ENCODE measurements around the gene ACMSD. TPM values are rescaled to one million over a fixed set of nuclear protein-coding genes. Genes with fewer than 3 reads are reported as not detected.
"Not testable (repeated sequence)": the region's sequence is repeated elsewhere in the genome, so short reads cannot be mapped to it uniquely, and the experiment has no call there.

Gene ACMSD
- 0.34 TPM for polyA plus RNA-seq (ENCODE audit: insufficient read length)

DNA sequence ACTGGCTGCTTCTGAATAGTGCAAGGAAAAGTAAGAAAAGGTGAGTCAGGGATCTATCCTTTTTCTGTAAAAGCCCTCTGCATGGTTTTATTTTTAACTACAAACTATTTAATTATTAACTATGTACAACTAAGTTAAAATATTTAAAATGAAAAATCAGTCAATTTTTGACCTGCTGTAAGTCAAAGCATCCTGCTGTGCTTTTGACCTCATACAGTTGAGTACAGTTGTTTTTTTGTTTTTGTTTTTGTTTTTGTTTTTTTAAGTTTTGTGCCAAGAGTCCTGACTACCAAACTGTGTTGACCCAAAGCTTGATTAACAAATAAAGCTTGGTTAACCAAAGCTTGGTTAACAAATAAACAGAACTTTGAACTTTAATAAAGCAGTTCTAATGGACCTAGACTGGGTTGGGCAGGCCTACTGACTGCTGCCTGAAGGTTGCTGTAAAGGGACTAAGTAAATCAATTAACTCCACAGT, at the start of gene ACMSD:
ACMSD (plus strand) TSS at position 474 of the 478 bp plus-strand sequence. CDS start 67 bp downstream, outside the sequence.
- DNase-seq, result no peak

DNA sequence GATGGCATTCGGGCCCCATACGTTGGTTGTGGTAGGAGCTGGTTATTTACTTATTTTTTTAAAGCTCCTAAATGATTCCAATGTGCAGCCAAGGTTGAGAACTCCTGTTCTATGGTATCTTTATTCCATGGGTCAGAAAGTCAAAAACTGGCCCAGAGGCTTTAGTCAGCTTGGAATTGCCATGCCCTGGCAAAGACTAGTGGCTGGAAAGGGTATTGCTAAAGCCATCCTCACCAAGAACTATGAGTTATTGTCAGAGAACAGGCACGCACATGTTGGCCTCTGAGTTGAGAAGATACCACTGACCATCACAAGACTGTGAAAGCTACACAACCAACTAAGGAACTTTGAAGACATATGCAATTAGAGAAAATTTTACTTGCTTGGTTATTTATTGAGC, 47.9 kb upstream of the ACMSD start:
- no peak for DNase-seq

DNA sequence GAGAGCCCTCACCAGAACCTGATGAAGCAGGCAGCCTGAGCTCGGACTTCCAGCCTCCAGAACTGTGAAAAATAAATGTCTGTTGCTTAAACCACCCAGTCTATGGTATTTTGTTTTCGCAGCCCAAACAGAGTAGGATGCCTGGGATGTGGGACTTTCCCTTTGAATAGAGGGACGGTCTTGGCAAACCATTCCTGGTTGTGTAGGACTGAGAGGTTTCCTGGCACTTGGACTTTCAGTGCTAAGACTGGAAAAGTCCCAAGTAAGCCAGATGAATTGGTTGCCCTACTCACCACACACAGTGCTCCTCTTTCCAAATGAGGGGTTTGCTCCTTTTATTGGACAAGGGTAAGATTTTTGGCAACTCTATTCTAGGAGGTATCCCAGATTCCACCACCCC, 46.8 kb upstream of the ACMSD start:
- no peak for DNase-seq

DNA sequence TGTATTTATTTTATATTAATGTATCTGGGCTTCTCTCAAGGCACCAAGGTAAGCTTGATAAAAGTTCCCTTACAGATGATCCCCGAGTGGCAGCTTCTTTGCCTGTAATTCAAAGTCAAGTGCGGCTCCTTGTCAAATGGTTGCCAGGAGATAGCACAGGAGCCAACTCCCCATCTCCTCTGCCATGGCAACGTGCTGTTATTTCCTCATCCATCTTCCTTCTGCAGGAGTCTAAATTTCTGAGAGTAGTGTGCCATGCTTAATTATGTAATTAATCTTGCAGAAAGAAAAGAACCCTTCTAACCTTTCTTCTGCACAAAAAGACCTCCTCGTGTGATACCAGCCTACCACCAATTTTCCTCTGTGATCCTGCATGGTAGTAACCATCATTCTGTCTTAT, 46.2 kb upstream of the ACMSD start:
- DNase-seq, result no peak

DNA sequence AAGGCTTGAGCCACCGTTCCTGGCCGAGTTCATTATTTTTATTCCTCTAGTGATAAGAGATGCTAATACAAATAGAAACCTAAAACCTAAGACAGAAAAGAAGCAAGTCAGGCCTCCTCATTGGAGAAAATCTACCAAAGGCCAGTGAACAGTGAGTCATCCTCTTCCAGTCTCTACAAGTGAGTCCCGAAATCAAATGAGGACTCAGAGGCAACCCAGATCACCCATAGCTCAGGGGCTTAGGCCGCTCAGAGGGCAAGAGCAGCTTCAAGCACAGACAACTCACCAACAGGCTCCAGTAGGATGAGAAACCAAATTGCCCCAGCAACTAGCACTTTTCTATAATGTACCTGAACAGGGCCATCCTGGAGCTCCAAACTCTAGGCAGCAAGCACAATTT, 42.7 kb upstream of the ACMSD start:
- no peak for DNase-seq

DNA sequence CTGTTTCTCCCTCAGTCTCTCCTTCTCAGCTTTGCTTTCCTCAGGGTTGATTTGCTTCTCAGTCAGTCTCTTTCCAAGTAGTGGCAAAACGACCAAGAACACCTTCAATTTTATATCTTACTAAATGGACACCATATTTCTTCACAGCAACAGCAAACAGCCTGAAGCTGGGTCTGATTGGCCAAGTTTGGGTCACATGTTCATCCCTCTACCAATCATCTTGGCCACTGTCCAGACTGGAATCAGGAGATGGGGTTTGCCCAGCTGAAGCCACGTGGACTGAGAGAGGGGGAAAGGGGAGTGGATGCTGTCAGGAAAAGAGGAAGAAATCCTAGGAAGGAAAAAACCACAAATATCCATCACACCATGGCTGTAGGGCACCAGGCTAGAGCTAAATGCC, 42.0 kb upstream of the ACMSD start:
- DNase-seq, result no peak

DNA sequence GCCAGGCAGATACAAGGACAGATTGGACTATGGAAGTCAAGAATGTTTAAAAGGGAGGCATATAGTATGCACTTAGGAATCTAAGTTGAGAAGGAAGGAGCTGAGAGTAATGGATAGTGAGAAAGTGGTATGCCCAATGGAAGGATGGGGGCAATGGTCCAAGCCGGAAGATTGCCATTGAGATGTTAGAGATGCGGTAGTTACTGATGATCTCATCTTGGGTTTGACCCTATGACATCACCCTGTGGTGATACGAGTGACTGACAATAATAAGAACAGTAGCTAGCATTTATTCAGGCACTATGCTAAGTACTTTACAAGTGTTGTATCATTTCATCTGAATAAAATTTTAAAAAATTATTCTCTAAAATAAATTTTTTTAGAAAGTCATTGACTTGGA, 38.5 kb upstream of the ACMSD start:
- DNase-seq, result no peak

DNA sequence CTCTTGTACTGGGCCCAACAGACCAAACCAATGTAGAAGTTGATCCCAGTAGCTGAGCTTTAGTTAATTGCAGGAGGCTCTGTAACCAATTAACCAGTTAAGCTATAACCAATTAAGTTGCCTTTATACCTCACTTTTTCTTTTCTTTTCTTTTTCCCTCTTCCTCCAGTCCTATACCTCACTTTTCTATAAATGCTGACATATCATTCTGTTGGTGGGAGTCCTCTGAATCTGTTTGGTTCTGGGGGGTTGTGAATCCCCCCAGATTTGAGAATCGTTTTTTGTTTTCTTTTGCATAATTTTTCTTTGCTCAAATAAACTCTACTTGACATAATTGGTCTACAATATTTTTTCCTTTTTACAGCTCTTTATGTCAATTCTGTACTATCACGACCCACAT, 38.1 kb upstream of the ACMSD start:
- no peak for DNase-seq

DNA sequence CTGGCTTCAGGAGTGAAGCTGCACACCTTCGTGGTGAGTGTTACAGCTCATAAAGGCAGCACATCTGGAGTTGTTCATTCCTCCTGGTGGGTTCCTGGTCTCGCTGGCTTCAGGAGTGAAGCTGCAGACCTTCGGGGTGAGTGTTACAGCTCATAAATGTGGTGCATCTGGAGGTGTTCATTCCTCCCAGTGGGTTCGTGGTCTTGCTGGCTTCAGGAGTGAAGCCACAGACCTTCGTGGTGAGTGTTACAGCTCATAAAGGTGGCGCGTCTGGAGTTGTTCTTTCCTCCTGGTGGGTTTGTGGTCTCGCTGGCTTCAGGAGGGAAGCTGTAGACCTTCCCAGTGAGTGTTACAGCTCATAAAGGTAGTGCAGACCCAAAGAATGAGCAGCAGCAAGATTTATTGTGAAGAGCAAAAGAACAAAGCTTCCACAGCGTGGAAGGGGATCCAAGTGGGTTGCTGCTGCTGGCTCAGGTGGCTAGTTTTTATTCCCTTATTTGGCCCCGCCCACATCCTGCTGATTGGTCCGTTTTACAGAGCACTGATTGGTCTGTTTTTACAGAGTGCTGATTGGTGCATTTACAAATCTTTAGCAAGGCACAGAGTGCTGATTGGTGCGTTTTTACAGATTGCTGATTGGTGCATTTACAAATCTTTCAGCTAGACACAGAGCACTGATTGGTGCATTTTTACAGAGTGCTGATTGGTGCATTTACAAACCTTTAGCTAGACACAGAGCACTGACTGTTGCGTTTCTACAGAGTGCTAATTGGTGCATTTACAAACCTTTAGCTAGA, 34.6 kb upstream of the ACMSD start:
- DNase-seq, result not testable (repeated sequence)

DNA sequence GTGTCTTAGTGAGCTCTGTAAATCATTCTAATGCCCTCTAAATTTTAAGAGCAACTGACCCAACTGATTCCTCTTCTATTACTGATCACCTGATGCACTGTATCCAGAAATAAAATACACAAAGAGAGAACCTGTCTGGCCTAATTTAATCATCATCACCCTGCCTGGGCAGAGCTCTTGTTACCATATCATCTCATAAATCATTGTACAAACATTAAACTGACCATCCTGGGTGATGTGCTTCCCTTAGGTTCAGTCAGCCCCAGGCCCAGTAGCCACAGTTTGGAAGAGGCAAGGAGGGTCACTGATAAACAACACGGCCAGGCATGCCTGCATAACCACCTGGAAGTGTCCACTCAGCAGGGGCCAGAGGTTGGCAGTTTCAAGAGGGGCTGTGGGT, 22.7 kb upstream of the ACMSD start:
- no peak for DNase-seq

DNA sequence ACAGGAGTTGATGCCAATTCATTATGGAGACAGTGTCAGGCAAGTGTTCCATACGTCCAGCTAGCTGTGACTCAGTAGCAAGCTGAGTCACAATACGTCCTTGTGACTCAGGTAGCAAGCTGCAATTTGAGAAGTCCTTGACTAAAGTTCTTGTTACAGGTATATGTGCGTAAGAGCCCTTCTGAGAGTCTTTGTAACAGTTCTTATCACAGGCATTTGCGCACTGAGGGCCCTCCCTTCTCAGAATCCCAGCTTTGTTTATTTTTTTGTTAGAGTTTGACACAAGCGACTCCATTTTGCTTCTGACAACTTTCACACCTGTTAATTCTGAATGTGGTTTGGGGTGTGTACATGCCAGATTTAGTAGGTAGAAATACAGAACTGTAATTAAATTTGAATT, 20.1 kb upstream of the ACMSD start:
- DNase-seq, result no peak

DNA sequence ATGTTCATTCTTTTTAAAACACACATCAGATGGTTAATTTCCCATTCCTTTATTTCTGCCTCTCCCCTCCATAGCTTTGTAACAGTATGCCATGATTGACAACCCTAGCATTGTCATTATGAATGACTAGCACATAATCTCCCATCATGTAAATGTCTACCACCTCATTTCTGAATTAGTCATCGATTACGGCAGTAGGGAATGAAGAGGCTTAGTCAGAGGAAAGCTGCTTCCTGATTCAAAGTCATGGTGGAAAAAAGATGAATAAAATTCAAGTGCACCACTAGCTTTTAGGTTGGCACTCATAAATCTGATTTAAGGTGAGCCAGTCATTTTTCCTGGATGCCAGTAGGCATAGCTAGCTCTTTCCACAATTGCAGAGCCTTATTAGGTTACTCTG, 19.1 kb upstream of the ACMSD start:
- DNase-seq, result no peak

DNA sequence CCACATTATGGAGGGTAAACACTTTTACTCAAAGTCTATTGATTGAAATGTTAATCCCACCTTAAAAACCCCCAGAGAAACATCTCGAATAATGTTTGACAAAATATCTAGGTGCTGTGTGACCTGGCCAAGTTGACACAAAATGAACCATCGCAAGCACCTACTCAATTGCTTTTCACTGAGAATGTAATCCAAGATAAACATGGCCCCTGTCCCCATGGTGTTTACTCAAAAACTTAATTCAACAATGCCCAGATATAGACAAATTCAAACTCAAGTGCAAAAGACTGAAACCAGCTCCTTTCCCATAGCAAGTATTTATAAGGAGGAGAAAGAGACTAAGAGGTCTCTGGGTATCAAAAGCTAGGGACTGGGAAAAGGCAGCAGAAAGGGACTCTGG, 15.0 kb upstream of the ACMSD start:
- DNase-seq, result no peak

DNA sequence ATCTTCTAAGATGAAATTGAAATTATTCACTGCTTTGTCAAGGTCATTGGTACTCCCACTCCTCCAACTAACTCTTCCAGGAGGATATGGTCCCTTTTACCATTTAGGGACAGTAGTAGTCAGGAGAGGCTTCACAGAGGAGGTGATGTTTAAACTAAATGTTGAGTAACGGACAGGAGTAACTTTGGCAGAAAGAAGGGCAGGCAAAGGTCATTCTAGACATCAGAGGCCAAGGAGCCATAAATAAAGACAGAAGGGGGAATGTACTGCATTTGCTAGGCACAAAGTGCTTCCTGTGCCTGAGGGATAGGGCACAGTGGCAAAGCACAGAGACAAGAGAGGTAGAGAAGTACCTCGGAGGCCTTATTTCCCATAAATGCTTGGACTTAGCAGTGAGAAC, 14.6 kb upstream of the ACMSD start:
- no peak for DNase-seq

DNA sequence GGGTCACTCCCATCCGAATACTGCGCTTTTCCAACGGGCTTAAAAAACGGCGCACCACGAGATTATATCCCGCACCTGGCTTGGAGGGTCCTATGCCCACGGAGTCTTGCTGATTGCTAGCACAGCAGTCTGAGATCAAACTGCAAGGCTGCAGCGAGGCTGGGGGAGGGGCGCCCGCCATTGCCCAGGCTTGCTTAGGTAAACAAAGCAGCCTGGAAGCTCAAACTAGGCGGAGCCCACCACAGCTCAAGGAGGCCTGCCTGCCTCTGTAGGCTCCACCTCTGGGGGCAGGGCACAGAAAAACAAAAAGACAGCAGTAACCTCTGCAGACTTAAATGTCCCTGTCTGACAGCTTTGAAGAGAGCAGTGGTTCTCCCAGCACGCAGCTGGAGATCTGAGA, 12.7 kb upstream of the ACMSD start:
- not testable (repeated sequence) for DNase-seq

DNA sequence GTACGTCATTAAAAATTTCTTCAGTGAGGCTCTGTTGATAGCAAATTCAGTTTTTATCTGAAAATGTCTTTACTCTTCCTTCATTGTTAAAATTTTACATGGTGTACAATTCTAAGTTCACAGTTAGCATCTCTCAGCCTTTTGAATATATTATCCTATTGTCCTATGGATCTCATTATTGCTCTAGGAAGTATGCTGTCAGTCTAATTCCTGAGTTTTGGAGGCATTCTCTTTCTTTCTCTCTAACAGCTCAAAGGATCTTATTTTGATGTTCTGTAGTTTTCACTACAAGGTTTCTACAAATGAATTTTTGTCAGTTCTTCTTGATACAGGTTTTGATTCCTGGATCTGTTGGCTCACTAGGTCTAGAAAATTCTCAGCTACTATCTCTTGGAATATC, 2.9 kb upstream of the ACMSD start:
- DNase-seq, result no peak

DNA sequence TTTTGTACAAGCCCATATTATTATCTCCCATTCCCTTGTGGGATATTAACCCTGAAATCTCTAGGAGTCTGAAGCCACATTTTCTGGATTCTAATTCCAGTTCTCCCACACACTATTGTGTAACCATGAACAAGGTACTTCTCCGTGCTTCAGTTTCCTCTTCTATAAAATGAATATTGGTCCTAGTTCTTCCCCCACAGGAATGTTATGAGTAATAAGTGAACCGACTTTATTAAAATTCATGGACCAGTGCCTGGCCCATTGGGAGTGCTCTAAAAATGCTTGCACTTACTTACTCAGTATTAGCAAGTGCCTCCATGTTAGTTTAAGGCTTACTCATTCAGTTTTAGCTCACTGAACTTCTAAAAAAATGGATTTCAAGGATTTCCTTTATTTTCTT, 1.4 kb upstream of the ACMSD start:
- DNase-seq, result no peak

DNA sequence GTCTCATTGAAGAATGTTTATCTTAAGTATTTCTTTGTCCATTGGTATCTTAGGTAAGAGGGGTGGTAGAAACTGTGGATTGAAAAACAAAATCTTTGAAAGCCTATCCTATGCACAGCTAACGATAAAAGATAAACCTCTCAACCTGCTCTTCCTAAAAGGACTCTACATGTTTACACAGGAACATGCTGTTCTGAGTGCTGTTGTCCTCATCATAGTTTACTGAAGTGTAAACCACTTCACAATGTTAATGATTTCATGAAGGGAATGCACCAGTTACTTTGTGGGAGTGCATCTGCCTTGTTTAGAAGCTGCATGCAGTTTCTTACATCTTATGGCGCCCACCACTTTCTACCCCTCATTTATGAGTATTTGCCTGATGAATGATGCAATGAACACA, 1.2 kb downstream of the ACMSD start:
- DNase-seq, result no peak

DNA sequence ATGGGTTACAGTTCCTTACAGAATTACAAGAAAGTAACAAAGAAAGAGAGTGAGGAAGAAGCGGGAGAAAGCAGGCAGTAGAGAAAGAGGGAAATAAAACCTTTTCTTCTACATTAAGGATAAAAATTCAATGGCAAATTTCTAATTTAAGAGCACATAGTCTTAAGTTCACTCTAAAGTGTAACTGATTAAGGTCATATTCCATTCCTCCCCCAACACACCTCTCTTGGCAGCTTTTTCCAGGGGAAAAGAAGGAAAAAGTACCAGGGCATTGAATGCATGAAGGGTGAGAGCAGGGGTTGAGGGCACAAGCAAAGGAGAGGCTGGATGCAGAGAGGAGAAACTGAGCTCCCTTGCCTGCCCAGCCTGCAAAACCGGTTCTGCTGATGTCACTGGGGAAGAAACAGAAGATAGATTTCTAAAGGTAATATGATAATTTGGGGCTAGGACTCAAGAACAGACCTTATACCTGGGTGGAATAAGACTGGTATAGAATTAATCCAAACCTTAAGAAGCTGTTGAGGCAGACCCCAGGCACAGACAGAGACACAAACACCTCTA, 4.6 kb downstream of the ACMSD start:
- DNase-seq, result no peak

DNA sequence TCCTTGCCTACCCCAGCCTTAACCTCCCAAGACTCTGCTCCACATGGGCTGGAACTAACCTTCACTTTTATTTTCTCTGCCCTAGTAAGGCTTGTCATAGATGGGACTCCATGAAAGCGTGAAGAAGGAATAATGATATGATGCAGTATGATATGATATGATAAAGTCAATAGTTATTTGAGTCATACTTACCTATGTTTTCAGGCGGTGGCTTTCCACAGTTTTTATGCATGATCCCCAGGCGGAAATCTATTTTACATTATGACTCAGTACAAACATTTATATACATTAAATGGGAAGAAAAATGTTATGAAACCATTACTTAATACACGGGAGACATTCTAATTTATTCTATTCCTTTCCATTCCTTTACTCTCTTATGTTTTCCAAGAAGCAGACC, 5.6 kb downstream of the ACMSD start:
- no peak for DNase-seq

DNA sequence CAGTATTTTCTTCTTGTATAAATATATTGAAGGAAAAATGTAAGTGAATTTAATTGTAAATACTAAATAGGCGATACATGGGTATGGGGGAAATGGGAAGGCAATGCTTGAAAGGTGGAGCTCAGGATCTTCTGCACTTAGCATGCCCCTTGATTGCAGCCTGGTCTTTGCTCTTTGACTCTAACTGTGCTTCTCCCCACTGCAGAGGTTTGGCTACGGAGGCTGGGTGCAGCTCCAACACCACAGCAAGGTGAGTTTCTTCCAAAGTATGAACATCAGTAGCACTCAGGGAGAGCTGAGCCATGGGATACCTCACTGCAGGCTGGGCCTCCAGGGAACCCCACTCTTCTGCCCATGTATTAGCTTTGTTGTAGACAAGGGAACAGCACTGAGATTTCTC, 6.6 kb downstream of the ACMSD start:
- DNase-seq, result no peak

DNA sequence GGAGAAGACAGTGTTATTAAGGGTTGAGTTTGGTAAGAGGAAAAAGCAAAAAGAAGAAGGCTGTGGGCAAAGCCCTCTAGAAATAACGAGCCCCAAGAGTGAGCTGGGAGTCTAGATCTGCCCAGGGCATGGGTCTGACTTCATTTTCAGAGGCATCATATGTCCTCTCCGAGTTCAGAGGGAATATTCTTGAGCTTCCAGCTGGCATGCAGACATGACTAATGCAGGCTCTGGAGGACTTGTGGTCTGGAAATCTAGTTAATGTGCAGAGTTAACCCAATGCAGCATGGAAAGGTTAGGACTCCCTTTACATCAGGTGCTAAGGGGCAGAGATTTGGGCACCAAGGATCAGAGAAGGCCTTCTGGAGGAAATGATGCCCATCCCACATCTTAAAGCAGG, 7.3 kb downstream of the ACMSD start:
- DNase-seq, result no peak

DNA sequence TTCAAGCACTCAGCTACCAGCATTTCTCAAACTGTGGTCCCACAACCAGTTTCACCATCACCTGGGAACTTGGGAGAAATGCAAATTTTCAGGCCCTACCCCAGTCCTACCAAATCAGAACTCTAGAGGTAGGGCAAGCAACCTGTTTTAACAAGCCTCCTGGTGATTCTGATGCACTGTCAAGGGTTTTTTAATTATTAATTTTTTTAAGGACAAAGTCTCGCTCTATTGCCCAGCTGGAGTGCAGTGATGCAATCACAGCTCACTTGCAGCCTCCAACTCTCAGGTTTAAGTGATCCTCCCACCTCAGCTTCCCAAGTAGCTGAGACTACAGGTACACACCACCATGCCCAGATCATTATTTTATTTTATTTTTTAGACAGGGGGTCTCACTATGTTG, 7.8 kb downstream of the ACMSD start:
- no peak for DNase-seq

DNA sequence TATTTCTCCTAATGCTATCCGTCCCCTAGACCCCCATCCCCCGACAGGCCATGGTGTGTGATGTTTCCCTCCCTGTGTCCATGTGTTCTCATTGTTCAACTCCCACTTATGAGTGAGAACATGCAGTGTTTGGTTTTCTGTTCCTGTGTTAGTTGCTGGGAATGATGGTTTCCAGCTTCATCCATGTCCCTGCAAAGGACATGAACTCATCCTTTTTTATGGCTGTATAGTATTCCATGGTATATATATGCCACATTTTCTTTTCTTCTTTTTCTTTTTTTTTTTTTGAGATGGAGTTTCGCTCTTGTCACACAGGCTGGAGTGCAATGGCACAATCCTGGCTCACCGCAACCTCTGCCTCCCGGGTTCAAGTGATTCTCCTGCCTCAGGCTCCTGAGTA, 9.2 kb downstream of the ACMSD start:
- not testable (repeated sequence) for DNase-seq

DNA sequence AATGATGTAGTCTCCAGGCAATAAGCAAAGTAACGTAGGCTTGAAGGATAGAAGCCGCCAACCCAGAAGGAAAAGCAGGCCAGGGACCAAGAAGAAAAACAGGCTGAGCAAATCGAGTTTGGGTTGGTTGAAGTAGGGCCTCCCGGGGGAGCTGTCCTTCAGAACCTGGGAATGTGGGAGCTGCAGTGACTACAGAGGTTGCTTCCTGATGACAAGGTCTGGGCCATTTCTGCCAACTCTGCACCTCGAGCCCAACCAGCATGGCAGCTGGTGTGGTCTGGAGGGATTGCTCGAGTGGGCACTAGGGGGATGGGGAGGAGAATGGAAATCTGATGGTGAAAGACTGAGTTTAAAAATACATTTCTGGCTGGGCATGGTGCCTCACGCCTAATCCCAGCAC, 14.1 kb downstream of the ACMSD start:
- DNase-seq, result no peak
